Measurements from ENCODE around the gene CHTF18. TPM values are rescaled to one million over a fixed set of nuclear protein-coding genes. Genes with fewer than 3 reads are reported as not detected.

The CHTF18 gene
- total and polyA plus RNA-seq, 9 of the 15 experiments (the other 6 are each of a cell fraction or from before 2014, with no cell fraction given): 2.5 to 123 (median 17.0) TPM

GRCh38 chr16:788399-789126 is at the start of gene CHTF18 (continued):
- TF ChIP-seq U2AF1 (optimal IDR thresholded peaks at IDR 0.05; ENCODE audit: low read depth, low read length) (peak; percentile 66), ZNF12 (CRISPR knock-in tag; IDR thresholded peaks at IDR 0.05) (peak; percentile 44; the same call in 1 of the 2 replicates), THRAP3 (IDR thresholded peaks at IDR 0.05; ENCODE audit: borderline replicate concordance) (no peak), FIP1L1 (IDR thresholded peaks at IDR 0.05; ENCODE audit: low read depth, low read length, poor library complexity, severe bottlenecking) (peak; percentile 20), TRIM28 (IDR thresholded peaks at IDR 0.05) (no peak), CTBP1 (IDR thresholded peaks at IDR 0.05; ENCODE audit: borderline replicate concordance) (peak; percentile 63; the same call in 1 of the 2 replicates), GABPB1 (CRISPR knock-in tag; IDR thresholded peaks at IDR 0.05) (peak; percentile 51; the same call in 1 of the 2 replicates), PHF8 (IDR thresholded peaks at IDR 0.05; ENCODE audit: borderline replicate concordance, low read length) (peak; percentile 72; the same call in 1 of the 2 replicates), NRF1 (conservative IDR thresholded peaks at IDR 0.05 in 1 of 2, IDR thresholded peaks at IDR 0.05 in 1 of 2) (peak; percentile 4 to 59; a peak in 2 of 4 replicates), ZNF592 (IDR thresholded peaks at IDR 0.05) (0 out of 2 replicates have a peak, but pooled peaks have one; percentile 44), CC2D1A (IDR thresholded peaks at IDR 0.05) (peak; percentile 100), RBM22 (IDR thresholded peaks at IDR 0.05; ENCODE audit: low read depth, low read length, poor library complexity, severe bottlenecking) (peak; percentile 99), MCM7 (IDR thresholded peaks at IDR 0.05) (peak in 1 of 2 experiments; percentile 98; a peak in 2 of 4 replicates), TCF15 (CRISPR knock-in tag; IDR thresholded peaks at IDR 0.05) (no peak), SIN3A (IDR thresholded peaks at IDR 0.05; ENCODE audit: borderline replicate concordance in 2 of 2, control insufficient read depth in 1 of 2, low read depth in 2 of 2, low read length in 2 of 2) (peak; percentile 28 to 63; a peak in 1 of 4 replicates), EGR1 (conservative IDR thresholded peaks at IDR 0.05) (peak; percentile 10; the same call in 1 of the 2 replicates), SUPT5H (IDR thresholded peaks at IDR 0.05) (peak; percentile 58; the same call in 1 of the 2 replicates)
- TF ChIP-seq, protein P1, sequence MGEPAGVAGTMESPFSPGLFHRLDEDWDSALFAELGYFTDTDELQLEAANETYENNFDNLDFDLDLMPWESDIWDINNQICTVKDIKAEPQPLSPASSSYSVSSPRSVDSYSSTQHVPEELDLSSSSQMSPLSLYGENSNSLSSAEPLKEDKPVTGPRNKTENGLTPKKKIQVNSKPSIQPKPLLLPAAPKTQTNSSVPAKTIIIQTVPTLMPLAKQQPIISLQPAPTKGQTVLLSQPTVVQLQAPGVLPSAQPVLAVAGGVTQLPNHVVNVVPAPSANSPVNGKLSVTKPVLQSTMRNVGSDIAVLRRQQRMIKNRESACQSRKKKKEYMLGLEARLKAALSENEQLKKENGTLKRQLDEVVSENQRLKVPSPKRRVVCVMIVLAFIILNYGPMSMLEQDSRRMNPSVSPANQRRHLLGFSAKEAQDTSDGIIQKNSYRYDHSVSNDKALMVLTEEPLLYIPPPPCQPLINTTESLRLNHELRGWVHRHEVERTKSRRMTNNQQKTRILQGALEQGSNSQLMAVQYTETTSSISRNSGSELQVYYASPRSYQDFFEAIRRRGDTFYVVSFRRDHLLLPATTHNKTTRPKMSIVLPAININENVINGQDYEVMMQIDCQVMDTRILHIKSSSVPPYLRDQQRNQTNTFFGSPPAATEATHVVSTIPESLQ (CRISPR knock-in tag; IDR thresholded peaks at IDR 0.05): 0 out of 2 replicates have a peak, but pooled peaks have one; percentile 17
- TF ChIP-seq, protein P2, sequence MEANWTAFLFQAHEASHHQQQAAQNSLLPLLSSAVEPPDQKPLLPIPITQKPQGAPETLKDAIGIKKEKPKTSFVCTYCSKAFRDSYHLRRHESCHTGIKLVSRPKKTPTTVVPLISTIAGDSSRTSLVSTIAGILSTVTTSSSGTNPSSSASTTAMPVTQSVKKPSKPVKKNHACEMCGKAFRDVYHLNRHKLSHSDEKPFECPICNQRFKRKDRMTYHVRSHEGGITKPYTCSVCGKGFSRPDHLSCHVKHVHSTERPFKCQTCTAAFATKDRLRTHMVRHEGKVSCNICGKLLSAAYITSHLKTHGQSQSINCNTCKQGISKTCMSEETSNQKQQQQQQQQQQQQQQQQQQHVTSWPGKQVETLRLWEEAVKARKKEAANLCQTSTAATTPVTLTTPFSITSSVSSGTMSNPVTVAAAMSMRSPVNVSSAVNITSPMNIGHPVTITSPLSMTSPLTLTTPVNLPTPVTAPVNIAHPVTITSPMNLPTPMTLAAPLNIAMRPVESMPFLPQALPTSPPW (CRISPR knock-in tag; IDR thresholded peaks at IDR 0.05): peak; percentile 88
